HCT116 (cell line): ENCODE data around the gene DPH5. TPM values are rescaled to one million over a fixed set of nuclear protein-coding genes. Genes with fewer than 3 reads are reported as not detected.

ENCODE experiments used
- ATAC-seq: fragments of 200-7000 bp; cut with Tn5 transposase; 2 replicates; pipeline ENCODE4 v1.9.1; 2020; ENCODE audit warnings: mild to moderate bottlenecking, moderate library complexity
- BruUV-seq: library from RNA; stranded (reverse); fragments of 400-500 nt; replicated peaks from 2 replicates; lab custom pipeline; 2021; lab: Mats Ljungman, UMichigan
- CTCF ChIA-PET: fragments of 300-600 bp; sonication (Branson Sonifier 250); formaldehyde crosslinking; loops from one replicate; lab custom pipeline; 2021; ENCODE audit warnings: antibody characterized with exemption; lab: Charles Lee
- POLR2A ChIA-PET: fragments of 300-600, 350-600 bp; sonication (Branson Sonifier 250); formaldehyde crosslinking; loops from one replicate; lab custom pipeline; 2021; ENCODE audit warnings: antibody characterized with exemption; lab: Charles Lee
- RAD21 ChIA-PET, 2 experiments: fragments of 300-600 bp; sonication (Branson Sonifier 250); formaldehyde crosslinking; loops; one replicate each; lab custom pipeline; 2023; ENCODE audit warnings: low total read pairs in 2 of 2; ENCODE audit not compliant: uncharacterized antibody in 2 of 2, unreplicated experiment in 2 of 2, low non-redundant PET in 1 of 2; lab: Charles Lee
- DNase-seq: peaks from one replicate; pipeline ENCODE4 v3.0.0-alpha.2; 2010; ENCODE audit warnings: low read depth, low spot score
- H2AFZ ChIP-seq: fragments of 200-600 bp; shearing (Covaris generic), sonication (generic); 2 replicates; pipeline ENCODE4 v1.6.1; 2017; ENCODE audit warnings: low read depth, mixed run types, mixed read lengths, antibody characterized with exemption, low read length; ENCODE audit not compliant: poor library complexity, severe bottlenecking
- H3K27ac ChIP-seq: 2 replicates; pipeline ENCODE4 v1.5.1; 2012; ENCODE audit warnings: low read depth, low read length
- H3K27me3 ChIP-seq: fragments of 200-600 bp; sonication (generic); 2 replicates; pipeline ENCODE4 v1.6.1; 2016; ENCODE audit warnings: mixed run types, low read length, mixed read lengths; ENCODE audit not compliant: insufficient read depth
- H3K36me3 ChIP-seq, 2 experiments: fragments of 200-500 bp in 1 of 2; fragments of 200-600 bp in 1 of 2; sonication (Bioruptor generic) in 1 of 2; sonication (generic) in 1 of 2; 2 replicates each; pipeline versions ENCODE4 v1.5.1 to v1.6.1; 2014 to 2016; ENCODE audit warnings: low read length in 2 of 2, inconsistent platforms in 1 of 2, mixed read lengths in 1 of 2, mixed run types in 1 of 2; ENCODE audit not compliant: insufficient read depth in 2 of 2, control insufficient read depth in 1 of 2
- H3K4me1 ChIP-seq, 2 experiments: fragments of 200-600 bp in 1 of 2; sonication (generic) in 1 of 2; 2 replicates each; pipeline versions ENCODE4 v1.5.1 to v1.6.1; 2012 to 2017; ENCODE audit warnings: low read length in 2 of 2, inconsistent platforms in 1 of 2, mild to moderate bottlenecking in 1 of 2, mixed read lengths in 1 of 2, mixed run types in 1 of 2, moderate library complexity in 1 of 2; ENCODE audit not compliant: insufficient read depth in 2 of 2, control insufficient read depth in 1 of 2
- H3K4me2 ChIP-seq: fragments of 200-600 bp; sonication (generic); 2 replicates; pipeline ENCODE4 v1.6.1; 2017; ENCODE audit warnings: mixed run types, low read length, mixed read lengths
- H3K4me3 ChIP-seq, 2 experiments: fragments of 200-600 bp in 1 of 2; sonication (generic) in 1 of 2; replicated peaks in 1 of 2; 2 replicates each; pipeline ENCODE4 v1.5.1; 2011 to 2016; ENCODE audit warnings: low read length in 2 of 2, control low read depth in 1 of 2, low read depth in 1 of 2, mild to moderate bottlenecking in 1 of 2, mixed read lengths in 1 of 2, mixed run types in 1 of 2
- H3K79me2 ChIP-seq: fragments of 200-600 bp; sonication (generic); 2 replicates; pipeline ENCODE4 v1.6.1; 2017; ENCODE audit warnings: mild to moderate bottlenecking, mixed run types, low read length, moderate library complexity, mixed read lengths; ENCODE audit not compliant: insufficient read depth
- H3K9ac ChIP-seq: fragments of 200-600 bp; sonication (generic); 2 replicates; pipeline ENCODE4 v1.6.1; 2016; ENCODE audit warnings: low read length, mixed read lengths
- H3K9me2 ChIP-seq: fragments of 200-600 bp; sonication (generic), shearing (Covaris generic); 2 replicates; pipeline ENCODE4 v1.6.1; 2017; ENCODE audit warnings: mixed run types, mild to moderate bottlenecking, moderate library complexity; ENCODE audit not compliant: insufficient read depth
- H3K9me3 ChIP-seq, 2 experiments: fragments of 200-500 bp in 1 of 2; fragments of 200-600 bp in 1 of 2; sonication (Bioruptor generic) in 1 of 2; sonication (generic) in 1 of 2; 2 replicates each; pipeline ENCODE4 v1.6.1; 2014 to 2017; ENCODE audit warnings: low read length in 2 of 2, mixed read lengths in 2 of 2, inconsistent platforms in 1 of 2, low read depth in 1 of 2, mild to moderate bottlenecking in 1 of 2, mixed run types in 1 of 2, moderate library complexity in 1 of 2; ENCODE audit not compliant: control insufficient read depth in 1 of 2, insufficient read depth in 1 of 2
- H4K20me1 ChIP-seq: fragments of 200-600 bp; sonication (generic), shearing (Covaris generic); 2 replicates; pipeline ENCODE4 v1.6.1; 2017; ENCODE audit warnings: mixed run types, mild to moderate bottlenecking, moderate library complexity; ENCODE audit not compliant: insufficient read depth
- CTCF ChIP-seq, 3 experiments: fragments of 200-600 bp in 1 of 3; sonication (generic) in 1 of 3; IDR thresholded peaks in 2 of 3; conservative IDR thresholded peaks in 1 of 3; 2 replicates each; pipeline ENCODE4 v1.5.1; 2012 to 2017; ENCODE audit warnings: low read depth in 2 of 3, low read length in 2 of 3, antibody characterized with exemption in 1 of 3, borderline replicate concordance in 1 of 3, control low read depth in 1 of 3, mild to moderate bottlenecking in 1 of 3, mixed read lengths in 1 of 3, mixed run types in 1 of 3, moderate library complexity in 1 of 3; ENCODE audit not compliant: insufficient read depth in 1 of 3
- EZH2 ChIP-seq: fragments of 200-600 bp; sonication (generic); IDR thresholded peaks from 2 replicates; pipeline ENCODE4 v1.6.1; 2017; ENCODE audit warnings: antibody characterized with exemption, mixed run types
- EZH2phosphoT487 ChIP-seq: fragments of 200-600 bp; IDR thresholded peaks from 2 replicates; pipeline ENCODE4 v1.6.1; 2018; ENCODE audit warnings: antibody characterized with exemption, borderline replicate concordance
- MAX ChIP-seq: IDR thresholded peaks from 2 replicates; pipeline ENCODE4 v1.6.1; 2012
- POLR2A ChIP-seq: IDR thresholded peaks from 2 replicates; pipeline ENCODE4 v1.7.0; 2011; ENCODE audit warnings: borderline replicate concordance; ENCODE audit not compliant: insufficient read depth, insufficient read length; ENCODE audit errors: extremely low read depth
- RAD21 ChIP-seq: IDR thresholded peaks from 2 replicates; pipeline ENCODE4 v1.6.1; 2012; ENCODE audit warnings: low read depth, mild to moderate bottlenecking
- TCF7L2 ChIP-seq: IDR thresholded peaks from 2 replicates; pipeline ENCODE4 v1.7.0; 2011; ENCODE audit warnings: borderline replicate concordance, inconsistent platforms; ENCODE audit not compliant: insufficient read depth, insufficient read length; ENCODE audit errors: extremely low read depth
- YY1 ChIP-seq: IDR thresholded peaks from 2 replicates; pipeline ENCODE4 v1.6.1; 2011; ENCODE audit warnings: low read length, low read depth, moderate library complexity, mild to moderate bottlenecking; ENCODE audit not compliant: insufficient replicate concordance; ENCODE audit errors: extremely low read depth
- ZBTB33 ChIP-seq: IDR thresholded peaks from 2 replicates; pipeline ENCODE4 v1.6.1; 2011; ENCODE audit warnings: mild to moderate bottlenecking, low read length, moderate library complexity; ENCODE audit not compliant: insufficient replicate concordance; ENCODE audit errors: extremely low read depth
- intact Hi-C: fragments of 100-400 bp; cut with micrococcal nuclease; formaldehyde crosslinking; loops from 2 replicates; pipeline ENCODE4 v1.10.0; 2022
- total RNA-seq: library from RNA; stranded (reverse); gene quantifications from one replicate; pipeline ENCODE4 v1.2.1, GENCODE V29; 2021; ENCODE audit not compliant: unreplicated experiment

Gene DPH5
- total RNA-seq, 1 experiment from 2014 or later: 55.8 TPM

- BruUV-seq: no TSS peak
These were observed 2.9 kb upstream of the DPH5 start for GRCh38 chr1:101028466-101028865.

More at GRCh38 chr1:101028466-101028865, 2.9 kb upstream of the DPH5 start:
- ATAC-seq (no peak), DNase-seq (no peak)
- H3K9ac ChIP-seq: no peak overlapping the region
- peaks cover 4 to 12% of the 10 kb centered on the region in 2 experiments; a peak in 3 of 4 replicates for H3K4me1 ChIP-seq
- no peaks in the 10 kb centered on the region for H3K9me2 ChIP-seq
- intact Hi-C loops: loop anchor here (10.0 kb wide), 2 partner anchors 206 to 256 kb away; partner anchors contain the start of gene S1PR1
- no peaks in the 10 kb centered on the region for H3K27me3 ChIP-seq
- no peaks in the 10 kb centered on the region for H3K36me3 ChIP-seq
- RAD21 ChIA-PET: no interaction called here
- no peaks in the 10 kb centered on the region for H4K20me1 ChIP-seq
- H3K4me3 ChIP-seq: no peak overlapping the region
- H3K4me2 ChIP-seq: no peak overlapping the region
- CTCF ChIA-PET: no interaction called here
- H2AFZ ChIP-seq: no peak overlapping the region
- POLR2A ChIA-PET: no interaction called here
- H3K9me3 ChIP-seq: no peaks in the 10 kb centered on the region
- TF ChIP-seq RAD21 (no peak), EZH2phosphoT487 (no peak), CTCF (IDR thresholded peaks at IDR 0.05 in 2 of 3, conservative IDR thresholded peaks at IDR 0.05 in 1 of 3; ENCODE audit: borderline replicate concordance in 1 of 3, insufficient read depth in 1 of 3, low read depth in 2 of 3, low read length in 2 of 3) (no peak), YY1 (no peak), ZBTB33 (no peak), TCF7L2 (no peak), POLR2A (no peak), MAX (no peak), EZH2 (no peak)
- H3K27ac ChIP-seq: no peak overlapping the region
- peaks cover 75% of the 10 kb centered on the region for H3K79me2 ChIP-seq
